ENCODE data around the gene LITAFD. TPM values are rescaled to one million over a fixed set of nuclear protein-coding genes. Genes with fewer than 3 reads are reported as not detected.
A peak's percentile ranks its signal among the peaks of the same experiment; 100 is the strongest.

Gene LITAFD
- total RNA-seq, 1 experiment from 2014 or later: not detected

GRCh38 chr16:8851761-8852403 is 30.3 kb upstream of the LITAFD start:
- Mint-ChIP-seq H3K36me3 (ENCODE audit: insufficient read depth, unreplicated experiment) (peaks cover 79% of the 10 kb centered on the region), H3K4me3 (ENCODE audit: unreplicated experiment) (no peak overlapping the region), H3K9me3 (ENCODE audit: unreplicated experiment) (no peaks in the 10 kb centered on the region), H3K4me1 (ENCODE audit: low read depth, unreplicated experiment) (no peaks in the 10 kb centered on the region), H3K27ac (ENCODE audit: unreplicated experiment) (peak overlapping the region; percentile 51), H3K27me3 (ENCODE audit: insufficient read depth, unreplicated experiment) (no peaks in the 10 kb centered on the region)
- POLR2A ChIA-PET: no interaction called here
- Histone ChIP-seq H3K36me3 (ENCODE audit: control insufficient read depth, insufficient read depth, low read length) (peaks cover 9% of the 10 kb centered on the region; the same call in 1 of the 2 replicates), H3K9me3 (no peaks in the 10 kb centered on the region), H3K27me3 (replicated peaks; ENCODE audit: control insufficient read depth, insufficient read depth, low read length) (no peaks in the 10 kb centered on the region), H3K4me3 (ENCODE audit: low read depth, low read length) (no peak overlapping the region), H3K4me1 (no peaks in the 10 kb centered on the region)
- intact Hi-C loops (cut with micrococcal nuclease; ENCODE audit: unreplicated experiment): no loop called here
- BruUV-seq (replicated peaks): no TSS peak
- DNase-seq: no peak
- CTCF ChIA-PET: interaction anchor here (0.6 to 1.0 kb wide), 4 partner anchors 12 to 35 kb away, joined by 3 to 7 read pairs (median 3); no protein-coding TSS in a partner anchor
- TF ChIP-seq, protein P1, sequence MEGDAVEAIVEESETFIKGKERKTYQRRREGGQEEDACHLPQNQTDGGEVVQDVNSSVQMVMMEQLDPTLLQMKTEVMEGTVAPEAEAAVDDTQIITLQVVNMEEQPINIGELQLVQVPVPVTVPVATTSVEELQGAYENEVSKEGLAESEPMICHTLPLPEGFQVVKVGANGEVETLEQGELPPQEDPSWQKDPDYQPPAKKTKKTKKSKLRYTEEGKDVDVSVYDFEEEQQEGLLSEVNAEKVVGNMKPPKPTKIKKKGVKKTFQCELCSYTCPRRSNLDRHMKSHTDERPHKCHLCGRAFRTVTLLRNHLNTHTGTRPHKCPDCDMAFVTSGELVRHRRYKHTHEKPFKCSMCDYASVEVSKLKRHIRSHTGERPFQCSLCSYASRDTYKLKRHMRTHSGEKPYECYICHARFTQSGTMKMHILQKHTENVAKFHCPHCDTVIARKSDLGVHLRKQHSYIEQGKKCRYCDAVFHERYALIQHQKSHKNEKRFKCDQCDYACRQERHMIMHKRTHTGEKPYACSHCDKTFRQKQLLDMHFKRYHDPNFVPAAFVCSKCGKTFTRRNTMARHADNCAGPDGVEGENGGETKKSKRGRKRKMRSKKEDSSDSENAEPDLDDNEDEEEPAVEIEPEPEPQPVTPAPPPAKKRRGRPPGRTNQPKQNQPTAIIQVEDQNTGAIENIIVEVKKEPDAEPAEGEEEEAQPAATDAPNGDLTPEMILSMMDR (IDR thresholded peaks at IDR 0.05; ENCODE audit: insufficient read depth in 1 of 2, low read depth in 1 of 2, low read length in 1 of 2, severe bottlenecking in 1 of 2, unreplicated experiment in 1 of 2): no peak

- Histone ChIP-seq H3K4me3 (ENCODE audit: low read depth, low read length) (no peak overlapping the region), H3K36me3 (ENCODE audit: control insufficient read depth, insufficient read depth, low read length) (peaks cover 9% of the 10 kb centered on the region; the same call in 1 of the 2 replicates), H3K27me3 (replicated peaks; ENCODE audit: control insufficient read depth, insufficient read depth, low read length) (no peaks in the 10 kb centered on the region), H3K9me3 (no peaks in the 10 kb centered on the region), H3K4me1 (no peaks in the 10 kb centered on the region)
- peaks cover 86% of the 10 kb centered on the region for H3K36me3 Mint-ChIP-seq (ENCODE audit: insufficient read depth, unreplicated experiment)
- POLR2A ChIA-PET: no interaction called here
- no peaks in the 10 kb centered on the region for H3K27me3 Mint-ChIP-seq (ENCODE audit: insufficient read depth, unreplicated experiment)
- intact Hi-C loops (cut with micrococcal nuclease; ENCODE audit: unreplicated experiment): no loop called here
- peak overlapping the region; percentile 29 for H3K27ac Mint-ChIP-seq (ENCODE audit: unreplicated experiment)
- CTCF ChIA-PET: no interaction called here
- no TSS peak for BruUV-seq (replicated peaks)
- H3K4me1 Mint-ChIP-seq (ENCODE audit: low read depth, unreplicated experiment): no peaks in the 10 kb centered on the region
- TF ChIP-seq, protein P1 (IDR thresholded peaks at IDR 0.05; ENCODE audit: insufficient read depth in 1 of 2, low read depth in 1 of 2, low read length in 1 of 2, severe bottlenecking in 1 of 2, unreplicated experiment in 1 of 2): no peak
- no peak overlapping the region for H3K4me3 Mint-ChIP-seq (ENCODE audit: unreplicated experiment)
- H3K9me3 Mint-ChIP-seq (ENCODE audit: unreplicated experiment): no peaks in the 10 kb centered on the region
- no peak for DNase-seq
Observed at GRCh38 chr16:8852534-8852933, 29.6 kb upstream of the LITAFD start.

DNA sequence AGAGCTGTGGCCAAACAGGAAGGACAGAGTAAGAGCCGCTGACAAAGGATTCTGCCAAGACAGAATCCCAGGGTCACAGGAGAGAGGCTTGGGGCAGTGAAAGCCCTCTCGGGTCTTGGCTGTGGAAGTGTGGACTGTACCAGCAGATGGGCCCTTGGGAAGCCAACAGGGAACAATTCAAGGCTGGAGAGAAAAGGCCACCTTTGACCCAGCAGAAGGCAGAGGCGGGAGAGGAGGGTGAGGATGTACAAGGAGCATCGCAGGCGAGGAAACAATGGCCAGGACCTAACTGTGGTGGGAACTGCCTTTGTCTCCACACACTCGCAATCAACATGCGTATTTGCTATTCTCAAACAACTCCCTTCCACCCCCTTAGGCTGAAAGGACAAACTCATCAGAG is 29.0 kb upstream of the LITAFD start:
- H3K36me3 Mint-ChIP-seq (ENCODE audit: insufficient read depth, unreplicated experiment): peaks cover 92% of the 10 kb centered on the region
- POLR2A ChIA-PET: no interaction called here
- H3K9me3 Mint-ChIP-seq (ENCODE audit: unreplicated experiment): no peaks in the 10 kb centered on the region
- TF ChIP-seq, protein P1 (IDR thresholded peaks at IDR 0.05; ENCODE audit: insufficient read depth in 1 of 2, low read depth in 1 of 2, low read length in 1 of 2, severe bottlenecking in 1 of 2, unreplicated experiment in 1 of 2): no peak
- intact Hi-C loops (cut with micrococcal nuclease; ENCODE audit: unreplicated experiment): no loop called here
- peak overlapping the region; percentile 29 for H3K27ac Mint-ChIP-seq (ENCODE audit: unreplicated experiment)
- Histone ChIP-seq H3K9me3 (no peaks in the 10 kb centered on the region), H3K4me1 (no peaks in the 10 kb centered on the region), H3K27me3 (replicated peaks; ENCODE audit: control insufficient read depth, insufficient read depth, low read length) (no peaks in the 10 kb centered on the region), H3K36me3 (ENCODE audit: control insufficient read depth, insufficient read depth, low read length) (peaks cover 9% of the 10 kb centered on the region; the same call in 1 of the 2 replicates), H3K4me3 (ENCODE audit: low read depth, low read length) (no peak overlapping the region)
- TSS peak; percentile 5 for BruUV-seq (replicated peaks)
- H3K4me3 Mint-ChIP-seq (ENCODE audit: unreplicated experiment): no peak overlapping the region
- H3K27me3 Mint-ChIP-seq (ENCODE audit: insufficient read depth, unreplicated experiment): no peaks in the 10 kb centered on the region
- H3K4me1 Mint-ChIP-seq (ENCODE audit: low read depth, unreplicated experiment): peaks cover 5% of the 10 kb centered on the region
- DNase-seq: no peak
- CTCF ChIA-PET: no interaction called here
